Uterus (tissue), 4 donors: Measurements from ENCODE around the gene DAPK2. TPM values are rescaled to one million over a fixed set of nuclear protein-coding genes. Genes with fewer than 3 reads are reported as not detected.

ENCODE experiments used
- DNase-seq, 2 donors: peaks; one replicate each; pipeline ENCODE4 v3.0.0-alpha.2; 2019 to 2020
- H3K27ac ChIP-seq, 2 donors: fragments of 200-600 bp; sonication (generic); 1 replicate in 1 of 2; 2 replicates in 1 of 2; pipeline ENCODE4 v1.5.1; 2016 to 2018
- H3K27me3 ChIP-seq, 2 donors: fragments of 200-600 bp; sonication (generic); one replicate each; pipeline ENCODE4 v1.5.1; 2018 to 2019; ENCODE audit warnings: control low read depth in 1 of 2
- H3K36me3 ChIP-seq, 2 donors: fragments of 200-600 bp; sonication (generic); one replicate each; pipeline ENCODE4 v1.5.1; 2019; ENCODE audit warnings: control low read depth in 1 of 2
- H3K4me1 ChIP-seq, 2 donors: fragments of 200-600 bp; sonication (generic); one replicate each; pipeline ENCODE4 v1.5.1; 2018 to 2019; ENCODE audit warnings: control low read depth in 1 of 2
- H3K4me3 ChIP-seq, 2 donors: fragments of 200-600 bp; sonication (generic); 1 replicate in 1 of 2; 2 replicates in 1 of 2; pipeline ENCODE4 v1.5.1; 2018 to 2019; ENCODE audit warnings: mild to moderate bottlenecking in 1 of 2
- H3K9me3 ChIP-seq, 2 donors: fragments of 200-600 bp; sonication (generic); one replicate each; pipeline ENCODE4 v1.5.1; 2019; ENCODE audit warnings: control low read depth in 1 of 2
- CTCF ChIP-seq, 4 experiments: fragments of 200-600 bp in 2 of 4; fragments of 450-650 bp in 2 of 4; sonication (generic) in 2 of 4; IDR thresholded peaks; one replicate each; pipeline ENCODE4 v1.5.1; 2016 to 2019; ENCODE audit warnings: antibody characterized with exemption in 4 of 4, mild to moderate bottlenecking in 2 of 4, moderate library complexity in 1 of 4
- POLR2A ChIP-seq, 2 donors: fragments of 450-650 bp; IDR thresholded peaks; one replicate each; pipeline ENCODE4 v1.6.1; 2016; ENCODE audit warnings: antibody characterized with exemption in 2 of 2, mild to moderate bottlenecking in 1 of 2, moderate library complexity in 1 of 2
- intact Hi-C: fragments of 100-400 bp; cut with DNase I; formaldehyde crosslinking; loops from one replicate; pipeline ENCODE4 v1.15.1; 2023; ENCODE audit warnings: low total_unique reads
- total RNA-seq, 4 donors: library from RNA; depleted of rRNA in 3 of 4; stranded (reverse); fragments of >200 nt in 3 of 4; gene quantifications; one replicate each; pipeline versions ENCODE4 v1.1.0 to v1.2.4, GENCODE V29; 2014 to 2023
- donor health status: DM: yes; HTN: yes; CAD: no.

Gene DAPK2
- total RNA-seq, 4 donors from 2014 or later: 0.88 to 5.3 (median 1.4) TPM

- Histone ChIP-seq H3K27ac (no peak overlapping the region), H3K4me1 (no peaks in the 10 kb centered on the region), H3K4me3 (no peak overlapping the region), H3K9me3 (no peaks in the 10 kb centered on the region), H3K36me3 (no peaks in the 10 kb centered on the region), H3K27me3 (no peaks in the 10 kb centered on the region)
- TF ChIP-seq CTCF (IDR thresholded peaks at IDR 0.05) (no peak), POLR2A (IDR thresholded peaks at IDR 0.05) (no peak)
- intact Hi-C loops: no loop called here
- DNase-seq: no peak
Measured at GRCh38 chr15:64048781-64049460, 2.6 kb upstream of the DAPK2 start.

GRCh38 chr15:64045774-64046420, 388 bp downstream of the DAPK2 start:
- Histone ChIP-seq H3K4me3 (peak overlapping the region; percentile 35 to 47), H3K27ac (no peak overlapping the region), H3K27me3 (no peaks in the 10 kb centered on the region), H3K4me1 (no peaks in the 10 kb centered on the region), H3K9me3 (no peaks in the 10 kb centered on the region), H3K36me3 (no peaks in the 10 kb centered on the region)
- intact Hi-C loops: no loop called here
- DNase-seq: peak in 1 of 2 donors; percentile 28
- TF ChIP-seq CTCF (IDR thresholded peaks at IDR 0.05): no peak
- TF ChIP-seq POLR2A (IDR thresholded peaks at IDR 0.05): no peak

- Histone ChIP-seq H3K36me3 (no peaks in the 10 kb centered on the region), H3K27me3 (no peaks in the 10 kb centered on the region), H3K9me3 (no peaks in the 10 kb centered on the region), H3K4me1 (no peaks in the 10 kb centered on the region), H3K4me3 (no peak overlapping the region), H3K27ac (no peak overlapping the region)
- no peak for DNase-seq
- TF ChIP-seq POLR2A (IDR thresholded peaks at IDR 0.05) (no peak), CTCF (IDR thresholded peaks at IDR 0.05) (no peak)
- intact Hi-C loops: no loop called here
Measured at GRCh38 chr15:64045101-64045435, 1.2 kb downstream of the DAPK2 start.

GRCh38 chr15:64044300-64045100, 1.8 kb downstream of the DAPK2 start:
- no peak overlapping the region for H3K4me3 ChIP-seq
- no peaks in the 10 kb centered on the region for H3K4me1 ChIP-seq
- H3K27me3 ChIP-seq: no peaks in the 10 kb centered on the region
- DNase-seq: no peak
- no peaks in the 10 kb centered on the region for H3K36me3 ChIP-seq
- TF ChIP-seq CTCF (IDR thresholded peaks at IDR 0.05) (no peak), POLR2A (IDR thresholded peaks at IDR 0.05) (no peak)
- intact Hi-C loops: no loop called here
- H3K9me3 ChIP-seq: no peaks in the 10 kb centered on the region
- H3K27ac ChIP-seq: no peak overlapping the region
